Measurements from ENCODE around the gene PFDN5. TPM values are rescaled to one million over a fixed set of nuclear protein-coding genes. Genes with fewer than 3 reads are reported as not detected.
A peak's percentile ranks its signal among the peaks of the same experiment; 100 is the strongest.

PFDN5 gene
- total and polyA plus RNA-seq, 9 of the 15 experiments (the other 6 are each of a cell fraction or from before 2014, with no cell fraction given): 361 to 1,636 (median 742) TPM

DNA sequence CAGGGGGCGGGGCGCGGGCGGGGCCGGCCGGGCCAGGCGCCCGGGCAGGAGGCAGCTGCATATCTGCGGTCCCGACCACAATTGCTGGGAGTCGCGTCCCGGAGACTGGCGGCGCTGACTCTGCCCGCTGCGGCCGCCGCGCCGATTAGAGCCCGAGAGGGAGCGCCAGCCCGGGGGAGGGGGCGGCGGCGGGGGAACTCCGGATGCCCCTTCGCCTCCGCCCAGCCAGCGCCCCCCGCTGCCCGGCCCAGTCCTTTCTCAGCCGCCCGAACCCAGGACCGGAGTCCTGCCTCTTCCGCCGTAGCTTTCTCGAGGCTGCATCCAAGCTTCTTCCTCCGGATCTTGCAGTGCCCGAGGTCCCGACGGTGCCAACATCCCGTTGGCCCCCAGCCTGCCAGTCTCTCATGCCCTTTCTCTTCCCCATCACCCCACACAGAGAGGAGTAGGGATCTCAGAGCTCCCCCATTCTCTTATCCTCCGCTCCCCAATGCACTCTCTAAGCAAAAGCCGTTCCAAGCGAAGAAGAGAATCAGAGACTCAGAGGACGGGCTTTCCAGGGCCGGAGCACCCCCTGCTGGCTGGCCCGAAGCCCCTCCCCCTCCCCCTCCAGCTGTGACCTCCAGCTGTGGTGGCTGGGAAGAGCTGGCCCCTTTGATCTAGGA lies 49.6 kb downstream of the PFDN5 start (continued):
- no peak for TF ChIP-seq PRPF4 (IDR thresholded peaks at IDR 0.05; ENCODE audit: insufficient read depth, low read depth, low read length, poor library complexity, severe bottlenecking)
- no peak for TF ChIP-seq ZNF121 (CRISPR knock-in tag; conservative IDR thresholded peaks at IDR 0.05)
- TF ChIP-seq, protein P1, sequence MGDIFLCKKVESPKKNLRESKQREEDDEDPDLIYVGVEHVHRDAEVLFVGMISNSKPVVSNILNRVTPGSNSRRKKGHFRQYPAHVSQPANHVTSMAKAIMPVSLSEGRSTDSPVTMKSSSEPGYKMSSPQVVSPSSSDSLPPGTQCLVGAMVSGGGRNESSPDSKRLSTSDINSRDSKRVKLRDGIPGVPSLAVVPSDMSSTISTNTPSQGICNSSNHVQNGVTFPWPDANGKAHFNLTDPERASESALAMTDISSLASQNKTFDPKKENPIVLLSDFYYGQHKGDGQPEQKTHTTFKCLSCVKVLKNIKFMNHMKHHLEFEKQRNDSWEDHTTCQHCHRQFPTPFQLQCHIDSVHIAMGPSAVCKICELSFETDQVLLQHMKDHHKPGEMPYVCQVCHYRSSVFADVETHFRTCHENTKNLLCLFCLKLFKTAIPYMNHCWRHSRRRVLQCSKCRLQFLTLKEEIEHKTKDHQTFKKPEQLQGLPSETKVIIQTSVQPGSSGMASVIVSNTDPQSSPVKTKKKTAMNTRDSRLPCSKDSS (IDR thresholded peaks at IDR 0.05; ENCODE audit: low read depth, partially characterized antibody): no peak
- TF ChIP-seq SNRNP70 (optimal IDR thresholded peaks at IDR 0.05; ENCODE audit: low read depth, low read length): no peak
- no peak for TF ChIP-seq NFATC3 (IDR thresholded peaks at IDR 0.05)
- TF ChIP-seq, protein P2, sequence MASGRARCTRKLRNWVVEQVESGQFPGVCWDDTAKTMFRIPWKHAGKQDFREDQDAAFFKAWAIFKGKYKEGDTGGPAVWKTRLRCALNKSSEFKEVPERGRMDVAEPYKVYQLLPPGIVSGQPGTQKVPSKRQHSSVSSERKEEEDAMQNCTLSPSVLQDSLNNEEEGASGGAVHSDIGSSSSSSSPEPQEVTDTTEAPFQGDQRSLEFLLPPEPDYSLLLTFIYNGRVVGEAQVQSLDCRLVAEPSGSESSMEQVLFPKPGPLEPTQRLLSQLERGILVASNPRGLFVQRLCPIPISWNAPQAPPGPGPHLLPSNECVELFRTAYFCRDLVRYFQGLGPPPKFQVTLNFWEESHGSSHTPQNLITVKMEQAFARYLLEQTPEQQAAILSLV (tag; IDR thresholded peaks at IDR 0.05): no peak
- TF ChIP-seq ZNF444 (CRISPR knock-in tag; IDR thresholded peaks at IDR 0.05): peak; percentile 100
- 0 out of 2 replicates have a peak, but pooled peaks have one; percentile 29 for TF ChIP-seq ZEB2 (IDR thresholded peaks at IDR 0.05)
- TF ChIP-seq, protein P3, sequence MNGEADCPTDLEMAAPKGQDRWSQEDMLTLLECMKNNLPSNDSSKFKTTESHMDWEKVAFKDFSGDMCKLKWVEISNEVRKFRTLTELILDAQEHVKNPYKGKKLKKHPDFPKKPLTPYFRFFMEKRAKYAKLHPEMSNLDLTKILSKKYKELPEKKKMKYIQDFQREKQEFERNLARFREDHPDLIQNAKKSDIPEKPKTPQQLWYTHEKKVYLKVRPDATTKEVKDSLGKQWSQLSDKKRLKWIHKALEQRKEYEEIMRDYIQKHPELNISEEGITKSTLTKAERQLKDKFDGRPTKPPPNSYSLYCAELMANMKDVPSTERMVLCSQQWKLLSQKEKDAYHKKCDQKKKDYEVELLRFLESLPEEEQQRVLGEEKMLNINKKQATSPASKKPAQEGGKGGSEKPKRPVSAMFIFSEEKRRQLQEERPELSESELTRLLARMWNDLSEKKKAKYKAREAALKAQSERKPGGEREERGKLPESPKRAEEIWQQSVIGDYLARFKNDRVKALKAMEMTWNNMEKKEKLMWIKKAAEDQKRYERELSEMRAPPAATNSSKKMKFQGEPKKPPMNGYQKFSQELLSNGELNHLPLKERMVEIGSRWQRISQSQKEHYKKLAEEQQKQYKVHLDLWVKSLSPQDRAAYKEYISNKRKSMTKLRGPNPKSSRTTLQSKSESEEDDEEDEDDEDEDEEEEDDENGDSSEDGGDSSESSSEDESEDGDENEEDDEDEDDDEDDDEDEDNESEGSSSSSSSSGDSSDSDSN (IDR thresholded peaks at IDR 0.05; ENCODE audit: borderline replicate concordance in 1 of 2, low read depth in 2 of 2, low read length in 2 of 2): 0 out of 4 replicates have a peak, but pooled peaks of 1 of the 2 experiments have one; percentile 10
- TF ChIP-seq, protein P4, sequence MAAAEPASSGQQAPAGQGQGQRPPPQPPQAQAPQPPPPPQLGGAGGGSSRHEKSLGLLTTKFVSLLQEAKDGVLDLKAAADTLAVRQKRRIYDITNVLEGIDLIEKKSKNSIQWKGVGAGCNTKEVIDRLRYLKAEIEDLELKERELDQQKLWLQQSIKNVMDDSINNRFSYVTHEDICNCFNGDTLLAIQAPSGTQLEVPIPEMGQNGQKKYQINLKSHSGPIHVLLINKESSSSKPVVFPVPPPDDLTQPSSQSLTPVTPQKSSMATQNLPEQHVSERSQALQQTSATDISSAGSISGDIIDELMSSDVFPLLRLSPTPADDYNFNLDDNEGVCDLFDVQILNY (CRISPR knock-in tag; IDR thresholded peaks at IDR 0.05): no peak
- TF ChIP-seq, protein P5, sequence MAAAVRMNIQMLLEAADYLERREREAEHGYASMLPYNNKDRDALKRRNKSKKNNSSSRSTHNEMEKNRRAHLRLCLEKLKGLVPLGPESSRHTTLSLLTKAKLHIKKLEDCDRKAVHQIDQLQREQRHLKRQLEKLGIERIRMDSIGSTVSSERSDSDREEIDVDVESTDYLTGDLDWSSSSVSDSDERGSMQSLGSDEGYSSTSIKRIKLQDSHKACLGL (CRISPR knock-in tag; IDR thresholded peaks at IDR 0.05; ENCODE audit: borderline replicate concordance, poor library complexity, severe bottlenecking): no peak
- TF ChIP-seq SMARCA4 (IDR thresholded peaks at IDR 0.05): 0 out of 2 replicates have a peak, but pooled peaks have one; percentile 13
- no peak for TF ChIP-seq SIX5 (IDR thresholded peaks at IDR 0.05; ENCODE audit: borderline replicate concordance in 1 of 2, insufficient read depth in 1 of 2, low read depth in 1 of 2, low read length in 2 of 2)
- TF ChIP-seq, protein P6, sequence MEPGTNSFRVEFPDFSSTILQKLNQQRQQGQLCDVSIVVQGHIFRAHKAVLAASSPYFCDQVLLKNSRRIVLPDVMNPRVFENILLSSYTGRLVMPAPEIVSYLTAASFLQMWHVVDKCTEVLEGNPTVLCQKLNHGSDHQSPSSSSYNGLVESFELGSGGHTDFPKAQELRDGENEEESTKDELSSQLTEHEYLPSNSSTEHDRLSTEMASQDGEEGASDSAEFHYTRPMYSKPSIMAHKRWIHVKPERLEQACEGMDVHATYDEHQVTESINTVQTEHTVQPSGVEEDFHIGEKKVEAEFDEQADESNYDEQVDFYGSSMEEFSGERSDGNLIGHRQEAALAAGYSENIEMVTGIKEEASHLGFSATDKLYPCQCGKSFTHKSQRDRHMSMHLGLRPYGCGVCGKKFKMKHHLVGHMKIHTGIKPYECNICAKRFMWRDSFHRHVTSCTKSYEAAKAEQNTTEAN (CRISPR knock-in tag; IDR thresholded peaks at IDR 0.05): no peak
- no peak for TF ChIP-seq ZC3H4 (CRISPR knock-in tag; IDR thresholded peaks at IDR 0.05; ENCODE audit: borderline replicate concordance)
- no peak for TF ChIP-seq ZNF184 (CRISPR knock-in tag; IDR thresholded peaks at IDR 0.05)

Measured in K562 (cell line).